ENCODE measurements around the gene CPNE5. TPM values are rescaled to one million over a fixed set of nuclear protein-coding genes. Genes with fewer than 3 reads are reported as not detected.
"Not testable (repeated sequence)": the region's sequence is repeated elsewhere in the genome, so short reads cannot be mapped to it uniquely, and the experiment has no call there.

Gene CPNE5
- total and polyA plus RNA-seq, 2 experiments from 2014 or later = 0.30 to 1.2 TPM

- WGBS (ENCODE audit: low lambda C conversion rate, missing lambda C conversion rate) = 64% methylated on average over 3 of the region's 3 CpGs
- Histone ChIP-seq H3K36me3 (replicated peaks; ENCODE audit: insufficient read depth, low read depth) (no peaks in the 10 kb centered on the region), H3K79me2 (no peaks in the 10 kb centered on the region), H3K4me2 (no peak overlapping the region), H3K4me1 (ENCODE audit: insufficient read depth) (no peaks in the 10 kb centered on the region), H3K27me3 (no peaks in the 10 kb centered on the region), H3K4me3 (no peak overlapping the region), H3K9me3 (ENCODE audit: low read depth) (no peaks in the 10 kb centered on the region), H3K9me2 (replicated peaks; ENCODE audit: insufficient read depth) (no peaks in the 10 kb centered on the region), H3K27ac (no peak overlapping the region), H2AFZ (no peak overlapping the region), H4K20me1 (ENCODE audit: insufficient read depth, poor library complexity, severe bottlenecking) (no peaks in the 10 kb centered on the region)
- TF ChIP-seq CTCF (IDR thresholded peaks at IDR 0.05; ENCODE audit: poor library complexity) (no peak), EZH2phosphoT487 (IDR thresholded peaks at IDR 0.05; ENCODE audit: low read depth, severe bottlenecking, unreplicated experiment) (no peak), EZH2 (IDR thresholded peaks at IDR 0.05; ENCODE audit: borderline replicate concordance) (no peak)
- DNase-seq (ENCODE audit: low spot score) = no peak
Observed at GRCh38 chr6:36813526-36813925, 25.7 kb downstream of the CPNE5 start.

GRCh38 chr6:36813047-36813446 lies 26.2 kb downstream of the CPNE5 start:
- not testable (repeated sequence) for H3K79me2 ChIP-seq; H3K4me3 ChIP-seq; H2AFZ ChIP-seq; H3K4me1 ChIP-seq (ENCODE audit: insufficient read depth); H3K36me3 ChIP-seq (replicated peaks; ENCODE audit: insufficient read depth, low read depth); DNase-seq (ENCODE audit: low spot score); H3K4me2 ChIP-seq; H3K27ac ChIP-seq; H4K20me1 ChIP-seq (ENCODE audit: insufficient read depth, poor library complexity, severe bottlenecking); H3K27me3 ChIP-seq; H3K9me3 ChIP-seq (ENCODE audit: low read depth); H3K9me2 ChIP-seq (replicated peaks; ENCODE audit: insufficient read depth)
- WGBS (ENCODE audit: low lambda C conversion rate, missing lambda C conversion rate) = 90% methylated on average over 3 of the region's 3 CpGs

- Histone ChIP-seq H3K27ac (no peak overlapping the region), H3K9me2 (replicated peaks; ENCODE audit: insufficient read depth) (no peaks in the 10 kb centered on the region), H3K9me3 (ENCODE audit: low read depth) (no peaks in the 10 kb centered on the region), H2AFZ (no peak overlapping the region), H3K4me2 (no peak overlapping the region), H3K36me3 (replicated peaks; ENCODE audit: insufficient read depth, low read depth) (no peaks in the 10 kb centered on the region), H3K4me1 (ENCODE audit: insufficient read depth) (no peaks in the 10 kb centered on the region), H3K4me3 (no peak overlapping the region), H4K20me1 (ENCODE audit: insufficient read depth, poor library complexity, severe bottlenecking) (no peaks in the 10 kb centered on the region), H3K27me3 (no peaks in the 10 kb centered on the region), H3K79me2 (no peaks in the 10 kb centered on the region)
- TF ChIP-seq CTCF (IDR thresholded peaks at IDR 0.05; ENCODE audit: poor library complexity) = peak; percentile 11
- no peak for TF ChIP-seq EZH2phosphoT487 (IDR thresholded peaks at IDR 0.05; ENCODE audit: low read depth, severe bottlenecking, unreplicated experiment)
- 78% methylated on average over 16 of the region's 16 CpGs for WGBS (ENCODE audit: low lambda C conversion rate, missing lambda C conversion rate)
- DNase-seq (ENCODE audit: low spot score) = no peak
Observed at GRCh38 chr6:36809941-36810803, 29.1 kb downstream of the CPNE5 start.

GRCh38 chr6:36809156-36809555 lies 30.1 kb downstream of the CPNE5 start:
- WGBS (ENCODE audit: low lambda C conversion rate, missing lambda C conversion rate) = 88% methylated on average over 6 of the region's 6 CpGs
- TF ChIP-seq EZH2phosphoT487 (IDR thresholded peaks at IDR 0.05; ENCODE audit: low read depth, severe bottlenecking, unreplicated experiment) = no peak
- no peak for TF ChIP-seq EZH2 (IDR thresholded peaks at IDR 0.05; ENCODE audit: borderline replicate concordance)
- TF ChIP-seq CTCF (IDR thresholded peaks at IDR 0.05; ENCODE audit: poor library complexity) = no peak
- H3K79me2 ChIP-seq = no peaks in the 10 kb centered on the region
- no peaks in the 10 kb centered on the region for H3K36me3 ChIP-seq (replicated peaks; ENCODE audit: insufficient read depth, low read depth)
- no peak for DNase-seq (ENCODE audit: low spot score)
- no peaks in the 10 kb centered on the region for H3K9me2 ChIP-seq (replicated peaks; ENCODE audit: insufficient read depth)
- H3K9me3 ChIP-seq (ENCODE audit: low read depth) = no peaks in the 10 kb centered on the region
- H4K20me1 ChIP-seq (ENCODE audit: insufficient read depth, poor library complexity, severe bottlenecking) = no peaks in the 10 kb centered on the region
- no peak overlapping the region for H3K27ac ChIP-seq
- no peaks in the 10 kb centered on the region for H3K4me1 ChIP-seq (ENCODE audit: insufficient read depth)
- no peak overlapping the region for H3K4me2 ChIP-seq
- H3K4me3 ChIP-seq = no peak overlapping the region
- H3K27me3 ChIP-seq = no peaks in the 10 kb centered on the region
- no peak overlapping the region for H2AFZ ChIP-seq
